Tibial nerve (tissue), 4 donors: ENCODE results near the gene NBR1. TPM values are rescaled to one million over a fixed set of nuclear protein-coding genes. Genes with fewer than 3 reads are reported as not detected.
"Not testable (repeated sequence)": the region's sequence is repeated elsewhere in the genome, so short reads cannot be mapped to it uniquely, and the experiment has no call there.

Experiments
- DNase-seq, 2 donors: peaks; one replicate each; pipeline ENCODE4 v3.0.0-alpha.2; 2019; ENCODE audit warnings: low spot score in 2 of 2
- H3K27ac ChIP-seq, 4 donors: fragments of 200-600 bp; sonication (generic) in 3 of 4; one replicate each; pipeline ENCODE4 v1.5.1; 2017 to 2019; ENCODE audit warnings: mild to moderate bottlenecking in 1 of 4
- H3K27me3 ChIP-seq, 2 donors: fragments of 200-600 bp; sonication (generic) in 1 of 2; one replicate each; pipeline versions ENCODE4 v1.5.1 to v1.6.0; 2017 to 2019
- H3K36me3 ChIP-seq, 3 donors: fragments of 200-600 bp; sonication (generic); one replicate each; pipeline ENCODE4 v1.5.1; 2018 to 2019
- H3K4me1 ChIP-seq, 4 donors: fragments of 200-600 bp; sonication (generic) in 3 of 4; one replicate each; pipeline ENCODE4 v1.5.1; 2017 to 2019
- H3K4me3 ChIP-seq, 4 donors: fragments of 200-600 bp; sonication (generic) in 3 of 4; one replicate each; pipeline ENCODE4 v1.5.1; 2017 to 2019; ENCODE audit warnings: mild to moderate bottlenecking in 1 of 4, moderate library complexity in 1 of 4
- H3K9me3 ChIP-seq, 4 donors: fragments of 200-600 bp; sonication (generic) in 3 of 4; one replicate each; pipeline ENCODE4 v1.5.1; 2017 to 2019
- EP300 ChIP-seq, 2 donors: sonication (generic); formaldehyde crosslinking; IDR thresholded peaks; one replicate each; pipeline ENCODE4 v1.6.1; 2017; ENCODE audit warnings: antibody characterized with exemption in 2 of 2, mild to moderate bottlenecking in 1 of 2
- POLR2A ChIP-seq, 2 donors: fragments of 450-650 bp; IDR thresholded peaks; one replicate each; pipeline ENCODE4 v1.6.1; 2017; ENCODE audit warnings: antibody characterized with exemption in 2 of 2, mild to moderate bottlenecking in 2 of 2, moderate library complexity in 2 of 2
- WGBS, 2 donors: methylation state at CpG; one replicate each; pipeline ENCODE4 v1.1.5; 2018; 5-methylcytosine and 5-hydroxymethylcytosine counted together
- total RNA-seq, 4 donors: library from RNA; depleted of rRNA; stranded (reverse); fragments of >200 nt; gene quantifications; one replicate each; pipeline ENCODE4 v1.1.0, GENCODE V29; 2016
- TF ChIP-seq, protein P1 (sequence below), 5 experiments: fragments of 200-600 bp in 3 of 5; fragments of 450-650 bp in 2 of 5; sonication (generic) in 3 of 5; IDR thresholded peaks; one replicate each; pipeline ENCODE4 v1.5.1; 2016 to 2019; ENCODE audit warnings: antibody characterized with exemption in 5 of 5, mild to moderate bottlenecking in 3 of 5, moderate library complexity in 2 of 5

The NBR1 gene
- total RNA-seq, 4 donors from 2014 or later, result 61.7 to 80.0 (median 73.5) TPM

DNA sequence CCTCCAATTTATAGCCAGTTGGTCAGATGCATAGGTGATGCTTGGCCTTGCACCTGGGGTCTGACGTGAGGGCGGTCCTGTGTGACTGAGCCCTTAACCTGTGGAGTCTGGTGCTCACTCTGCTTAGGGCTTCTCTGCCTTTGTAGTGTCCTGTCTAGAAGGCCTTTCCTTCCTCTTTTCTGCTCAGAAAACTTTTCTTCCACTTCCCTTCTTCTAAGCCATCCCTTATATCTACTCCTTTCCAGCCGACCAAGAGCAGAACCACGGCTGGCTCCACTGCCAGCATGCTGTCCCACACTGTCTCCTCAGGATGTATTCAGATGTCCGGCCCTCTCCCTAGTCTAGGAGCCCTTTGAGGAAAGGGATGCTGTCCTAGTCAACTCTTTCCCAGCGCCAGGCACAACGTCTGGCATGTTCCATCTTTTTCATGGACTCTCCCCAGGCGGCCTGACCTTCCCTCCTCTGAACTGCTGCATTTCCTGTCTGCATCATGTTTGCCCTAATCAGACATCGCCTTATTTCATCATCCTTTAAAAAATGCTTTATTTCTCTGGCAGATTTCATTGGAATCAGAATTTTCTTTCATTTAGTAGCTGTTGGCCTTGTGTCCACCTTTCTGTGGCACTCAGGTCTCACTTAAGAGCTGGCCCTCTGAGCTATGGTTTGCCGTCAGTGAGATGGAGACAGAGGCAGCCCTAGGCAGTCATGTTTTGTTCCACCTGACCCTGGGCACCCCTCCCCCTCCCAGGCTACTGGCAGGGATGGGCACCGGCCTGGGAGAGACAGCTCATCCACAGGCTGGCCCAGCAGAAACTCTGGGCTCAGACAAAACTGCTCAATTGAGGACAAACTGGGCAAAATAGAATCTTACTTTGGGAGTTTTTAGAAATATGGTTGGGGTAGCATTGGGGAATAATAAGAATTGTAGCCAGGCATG lies 30.4 kb upstream of the NBR1 start:
- no peak for DNase-seq
- WGBS, 2 donors, result 81 to 88% methylated on average over 11 of the region's 11 CpGs
- H3K27ac ChIP-seq, result no peak overlapping the region
- H3K36me3 ChIP-seq, result peaks cover 0 to 41% (median 0%) of the 10 kb centered on the region in 3 donors
- H3K9me3 ChIP-seq, result no peaks in the 10 kb centered on the region
- TF ChIP-seq EP300 (IDR thresholded peaks at IDR 0.05), result no peak
- TF ChIP-seq POLR2A (IDR thresholded peaks at IDR 0.05), result no peak
- TF ChIP-seq, protein P1, sequence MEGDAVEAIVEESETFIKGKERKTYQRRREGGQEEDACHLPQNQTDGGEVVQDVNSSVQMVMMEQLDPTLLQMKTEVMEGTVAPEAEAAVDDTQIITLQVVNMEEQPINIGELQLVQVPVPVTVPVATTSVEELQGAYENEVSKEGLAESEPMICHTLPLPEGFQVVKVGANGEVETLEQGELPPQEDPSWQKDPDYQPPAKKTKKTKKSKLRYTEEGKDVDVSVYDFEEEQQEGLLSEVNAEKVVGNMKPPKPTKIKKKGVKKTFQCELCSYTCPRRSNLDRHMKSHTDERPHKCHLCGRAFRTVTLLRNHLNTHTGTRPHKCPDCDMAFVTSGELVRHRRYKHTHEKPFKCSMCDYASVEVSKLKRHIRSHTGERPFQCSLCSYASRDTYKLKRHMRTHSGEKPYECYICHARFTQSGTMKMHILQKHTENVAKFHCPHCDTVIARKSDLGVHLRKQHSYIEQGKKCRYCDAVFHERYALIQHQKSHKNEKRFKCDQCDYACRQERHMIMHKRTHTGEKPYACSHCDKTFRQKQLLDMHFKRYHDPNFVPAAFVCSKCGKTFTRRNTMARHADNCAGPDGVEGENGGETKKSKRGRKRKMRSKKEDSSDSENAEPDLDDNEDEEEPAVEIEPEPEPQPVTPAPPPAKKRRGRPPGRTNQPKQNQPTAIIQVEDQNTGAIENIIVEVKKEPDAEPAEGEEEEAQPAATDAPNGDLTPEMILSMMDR (IDR thresholded peaks at IDR 0.05), result no peak
- no peaks in the 10 kb centered on the region for H3K27me3 ChIP-seq
- no peak overlapping the region for H3K4me3 ChIP-seq
- no peaks in the 10 kb centered on the region for H3K4me1 ChIP-seq

DNA sequence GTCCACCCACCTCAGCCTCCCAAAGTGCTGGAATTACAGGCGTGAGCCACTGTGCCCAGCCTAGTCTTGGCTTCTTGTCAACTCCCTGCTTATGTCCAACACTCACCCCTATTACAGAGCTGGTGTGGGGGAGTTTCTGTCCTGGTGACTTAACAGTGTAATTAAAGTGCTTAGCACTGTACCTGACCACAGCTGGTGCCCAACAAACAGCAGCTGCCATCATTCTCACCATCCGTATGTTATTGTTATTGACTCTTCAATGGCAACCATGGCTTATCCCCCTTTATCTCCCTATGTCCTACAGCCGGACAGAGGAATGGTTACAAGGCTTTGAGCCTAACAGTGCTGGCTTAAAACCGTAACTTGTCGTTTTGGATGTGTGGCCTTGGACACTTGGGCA lies 28.9 kb upstream of the NBR1 start:
- TF ChIP-seq, protein P1 (IDR thresholded peaks at IDR 0.05), result no peak
- TF ChIP-seq EP300 (IDR thresholded peaks at IDR 0.05) (no peak), POLR2A (IDR thresholded peaks at IDR 0.05) (no peak)
- peaks cover 0 to 39% (median 0%) of the 10 kb centered on the region in 3 donors for H3K36me3 ChIP-seq
- H3K27ac ChIP-seq, result no peak overlapping the region
- no peaks in the 10 kb centered on the region for H3K4me1 ChIP-seq
- WGBS, 2 donors, result 88 to 91% methylated on average over 5 of the region's 5 CpGs
- no peak overlapping the region for H3K4me3 ChIP-seq
- no peaks in the 10 kb centered on the region for H3K27me3 ChIP-seq
- no peak for DNase-seq
- no peaks in the 10 kb centered on the region for H3K9me3 ChIP-seq

- no peak for DNase-seq
- no peak overlapping the region for H3K4me3 ChIP-seq
- H3K36me3 ChIP-seq, result peaks cover 0 to 39% (median 0%) of the 10 kb centered on the region in 3 donors
- H3K27ac ChIP-seq, result no peak overlapping the region
- TF ChIP-seq POLR2A (IDR thresholded peaks at IDR 0.05), result no peak
- TF ChIP-seq, protein P1 (IDR thresholded peaks at IDR 0.05), result no peak
- H3K9me3 ChIP-seq, result no peaks in the 10 kb centered on the region
- 85 to 86% methylated on average over 5 of the region's 5 CpGs for WGBS, 2 donors
- no peaks in the 10 kb centered on the region for H3K27me3 ChIP-seq
- no peaks in the 10 kb centered on the region for H3K4me1 ChIP-seq
These were observed 27.8 kb upstream of the NBR1 start for GRCh38 chr17:43143201-43143600.

DNA sequence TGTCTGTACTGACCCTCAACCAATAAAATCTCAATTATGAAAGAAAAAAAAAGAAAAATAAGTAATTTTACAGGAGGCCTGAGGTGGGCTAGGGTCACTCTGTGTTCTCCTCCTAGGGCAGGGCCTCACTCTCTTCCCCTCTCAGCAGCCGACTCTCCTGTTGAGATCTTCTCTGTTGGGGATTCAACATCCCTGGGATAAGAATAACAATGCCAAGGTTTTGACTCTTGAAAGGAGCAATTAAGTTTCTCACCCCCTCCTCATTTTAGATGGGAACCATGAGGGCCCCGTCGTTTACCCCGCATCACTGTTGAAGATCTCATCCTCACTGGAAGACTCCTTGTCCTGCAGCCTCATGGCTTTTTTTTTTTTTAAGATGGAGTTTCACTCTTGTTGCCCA lies 24.4 kb upstream of the NBR1 start:
- Histone ChIP-seq H3K27ac (no peak overlapping the region), H3K4me1 (no peaks in the 10 kb centered on the region), H3K9me3 (no peaks in the 10 kb centered on the region), H3K36me3 (peaks cover 0 to 23% (median 0%) of the 10 kb centered on the region in 3 donors), H3K27me3 (no peaks in the 10 kb centered on the region), H3K4me3 (no peak overlapping the region)
- DNase-seq, result no peak
- TF ChIP-seq EP300 (IDR thresholded peaks at IDR 0.05) (no peak), POLR2A (IDR thresholded peaks at IDR 0.05) (no peak)
- TF ChIP-seq, protein P1 (IDR thresholded peaks at IDR 0.05), result no peak
- 82 to 88% methylated on average over 4 of the region's 4 CpGs for WGBS, 2 donors

DNA sequence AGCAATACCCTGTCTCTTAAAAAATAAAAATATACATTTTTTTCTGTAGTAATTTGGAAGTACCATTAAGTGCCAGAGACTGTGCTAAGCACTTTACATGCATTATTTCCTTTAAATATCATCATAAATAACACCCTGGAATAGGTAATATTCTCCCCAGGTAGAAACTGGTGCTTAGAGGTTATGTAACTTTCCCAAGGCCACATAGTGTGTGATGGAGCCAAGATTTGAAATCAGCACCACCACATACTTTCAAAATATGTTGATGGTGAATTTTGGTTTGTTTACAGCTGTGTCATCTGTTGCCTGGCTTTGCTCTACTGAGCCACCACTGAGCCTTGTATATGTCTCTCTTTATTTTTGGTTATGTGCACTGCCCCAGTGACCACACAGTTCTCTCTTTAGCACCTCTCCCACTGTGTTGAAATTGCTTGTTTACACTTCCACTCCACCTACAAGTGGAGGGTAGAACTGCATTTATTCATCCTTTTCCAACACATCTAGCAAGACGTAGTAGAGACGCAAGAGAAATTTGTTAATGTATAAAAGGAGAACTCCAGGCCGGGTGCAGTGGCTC lies 19.0 kb upstream of the NBR1 start:
- WGBS, 2 donors, result 96 to 98% methylated on average over 3 of the region's 3 CpGs
- H3K27me3 ChIP-seq, result no peaks in the 10 kb centered on the region
- no peak for TF ChIP-seq POLR2A (IDR thresholded peaks at IDR 0.05)
- TF ChIP-seq, protein P1 (IDR thresholded peaks at IDR 0.05), result no peak
- no peak for TF ChIP-seq EP300 (IDR thresholded peaks at IDR 0.05)

DNA sequence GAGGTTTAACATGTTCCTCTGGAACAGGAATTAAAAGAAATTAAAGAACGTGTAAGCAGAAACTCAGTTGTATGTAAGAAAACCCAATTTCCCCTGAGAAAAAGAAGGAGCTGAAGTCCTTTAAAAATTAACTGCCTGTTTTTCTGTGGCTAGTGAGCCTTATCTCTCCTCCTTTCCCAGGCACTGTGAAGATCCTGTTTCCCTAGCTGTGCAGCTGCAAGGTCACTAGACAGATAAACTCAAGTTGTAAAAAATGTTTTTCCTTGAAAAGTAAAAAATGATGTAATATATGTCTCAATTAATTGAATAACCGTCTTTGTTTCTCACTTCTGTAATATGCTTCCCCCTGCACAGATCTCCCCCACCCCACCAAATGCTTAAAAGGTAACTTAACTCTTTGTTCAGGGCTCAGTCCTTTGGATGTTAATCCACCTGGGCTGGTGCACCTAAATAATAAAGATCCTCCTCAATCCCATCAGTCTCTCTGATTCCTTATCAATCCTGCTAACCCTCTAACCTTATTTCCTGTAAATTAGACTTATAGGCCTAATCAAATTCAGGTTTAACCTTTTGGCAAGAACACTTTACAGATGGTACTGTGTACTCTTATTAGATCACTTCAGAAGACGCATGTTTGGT lies 17.7 kb upstream of the NBR1 start:
- H3K4me3 ChIP-seq, DNase-seq, H3K27me3 ChIP-seq, H3K27ac ChIP-seq, H3K36me3 ChIP-seq, H3K4me1 ChIP-seq, H3K9me3 ChIP-seq: not testable (repeated sequence)
- WGBS, 2 donors, result 77 to 88% methylated on average over 3 of the region's 3 CpGs

More for the DNA sequence above, 19.0 kb upstream of the NBR1 start:
- DNase-seq, result no peak
- H3K4me3 ChIP-seq, result no peak overlapping the region
- no peaks in the 10 kb centered on the region for H3K4me1 ChIP-seq
- no peaks in the 10 kb centered on the region for H3K9me3 ChIP-seq
- H3K36me3 ChIP-seq, result peaks cover 0 to 7% (median 0%) of the 10 kb centered on the region in 3 donors
- H3K27ac ChIP-seq, result no peak overlapping the region
